GM12873 (cell line): ENCODE measurements around the gene APELA.

Experiments used
- CTCF ChIP-seq: IDR thresholded peaks from 2 replicates; pipeline ENCODE4 v1.5.1; 2012; ENCODE audit warnings: low read depth, mild to moderate bottlenecking, moderate library complexity, low read length, control low read depth; ENCODE audit not compliant: insufficient read depth; ENCODE audit errors: missing control alignments

Gene APELA

GRCh38 chr4:164926301-164926700 is 49.3 kb downstream of the APELA start:
- no peak for TF ChIP-seq CTCF

GRCh38 chr4:164930647-164931046 is 53.7 kb downstream of the APELA start:
- TF ChIP-seq CTCF, result no peak

GRCh38 chr4:164931551-164932324 is 54.8 kb downstream of the APELA start:
- no peak for TF ChIP-seq CTCF

GRCh38 chr4:164933244-164933643 is 56.3 kb downstream of the APELA start:
- no peak for TF ChIP-seq CTCF

- peak; percentile 60 for TF ChIP-seq CTCF
Observed at GRCh38 chr4:164935363-164935762, 58.4 kb downstream of the APELA start.

- peak; percentile 65 for TF ChIP-seq CTCF
Observed at GRCh38 chr4:164937576-164938270, 60.7 kb downstream of the APELA start.

GRCh38 chr4:164943192-164943591 is 66.2 kb downstream of the APELA start:
- no peak for TF ChIP-seq CTCF
